ENCODE results near the gene HSPB9. TPM values are rescaled to one million over a fixed set of nuclear protein-coding genes. Genes with fewer than 3 reads are reported as not detected.

Gene HSPB9
- total and polyA plus RNA-seq, 9 of the 15 experiments (the other 6 are each of a cell fraction or from before 2014, with no cell fraction given): 0.04 to 0.16 (median 0.08) TPM; not detected in 3

DNA sequence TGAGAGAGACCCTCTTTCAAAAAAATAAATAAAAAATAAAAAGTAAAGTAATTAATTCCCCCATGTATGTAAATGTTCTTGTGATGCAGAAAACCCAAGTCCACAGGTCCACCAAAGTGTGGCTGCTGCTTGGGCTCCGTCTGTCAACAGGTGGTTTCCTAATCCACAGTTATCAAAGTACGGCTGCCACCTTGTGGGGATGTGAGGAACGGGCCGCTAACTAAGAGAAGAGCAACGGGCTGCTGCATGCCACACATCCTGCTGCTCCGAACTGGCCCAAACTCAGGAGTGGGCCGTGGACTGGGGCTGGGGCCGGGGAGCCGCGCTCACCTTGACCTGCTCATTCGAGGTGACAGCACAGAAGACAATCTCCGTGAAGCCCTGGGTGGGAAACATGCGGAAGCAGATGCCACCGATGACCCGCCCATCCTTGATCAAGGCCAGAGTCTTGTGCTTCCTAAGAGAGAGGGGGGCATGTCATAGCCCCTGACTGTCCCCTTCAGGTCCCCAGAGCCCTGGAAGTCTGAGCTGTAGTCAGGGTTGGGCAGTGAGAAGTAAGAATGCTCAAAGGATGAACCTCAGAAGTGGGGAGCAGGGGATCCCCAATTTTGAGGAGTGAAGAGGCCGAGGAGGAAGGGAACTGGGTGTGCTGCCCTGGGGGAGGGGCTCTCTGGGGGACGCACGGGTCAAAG lies 5.8 kb upstream of the HSPB9 start (continued):
- TF ChIP-seq, protein P1, sequence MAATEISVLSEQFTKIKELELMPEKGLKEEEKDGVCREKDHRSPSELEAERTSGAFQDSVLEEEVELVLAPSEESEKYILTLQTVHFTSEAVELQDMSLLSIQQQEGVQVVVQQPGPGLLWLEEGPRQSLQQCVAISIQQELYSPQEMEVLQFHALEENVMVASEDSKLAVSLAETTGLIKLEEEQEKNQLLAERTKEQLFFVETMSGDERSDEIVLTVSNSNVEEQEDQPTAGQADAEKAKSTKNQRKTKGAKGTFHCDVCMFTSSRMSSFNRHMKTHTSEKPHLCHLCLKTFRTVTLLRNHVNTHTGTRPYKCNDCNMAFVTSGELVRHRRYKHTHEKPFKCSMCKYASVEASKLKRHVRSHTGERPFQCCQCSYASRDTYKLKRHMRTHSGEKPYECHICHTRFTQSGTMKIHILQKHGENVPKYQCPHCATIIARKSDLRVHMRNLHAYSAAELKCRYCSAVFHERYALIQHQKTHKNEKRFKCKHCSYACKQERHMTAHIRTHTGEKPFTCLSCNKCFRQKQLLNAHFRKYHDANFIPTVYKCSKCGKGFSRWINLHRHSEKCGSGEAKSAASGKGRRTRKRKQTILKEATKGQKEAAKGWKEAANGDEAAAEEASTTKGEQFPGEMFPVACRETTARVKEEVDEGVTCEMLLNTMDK (IDR thresholded peaks at IDR 0.05; ENCODE audit: borderline replicate concordance, insufficient read depth, low read depth, low read length, poor library complexity, severe bottlenecking): peak; percentile 53
- no peak for TF ChIP-seq ZNF165 (CRISPR knock-in tag; IDR thresholded peaks at IDR 0.05; ENCODE audit: borderline replicate concordance)
- no peak for TF ChIP-seq RBM39 (optimal IDR thresholded peaks at IDR 0.05; ENCODE audit: low read depth, low read length)
- TF ChIP-seq SETDB1 (IDR thresholded peaks at IDR 0.05; ENCODE audit: low read length): no peak
- TF ChIP-seq EZH2 (IDR thresholded peaks at IDR 0.05; ENCODE audit: borderline replicate concordance, low read depth, low read length): no peak
- TF ChIP-seq, protein P2, sequence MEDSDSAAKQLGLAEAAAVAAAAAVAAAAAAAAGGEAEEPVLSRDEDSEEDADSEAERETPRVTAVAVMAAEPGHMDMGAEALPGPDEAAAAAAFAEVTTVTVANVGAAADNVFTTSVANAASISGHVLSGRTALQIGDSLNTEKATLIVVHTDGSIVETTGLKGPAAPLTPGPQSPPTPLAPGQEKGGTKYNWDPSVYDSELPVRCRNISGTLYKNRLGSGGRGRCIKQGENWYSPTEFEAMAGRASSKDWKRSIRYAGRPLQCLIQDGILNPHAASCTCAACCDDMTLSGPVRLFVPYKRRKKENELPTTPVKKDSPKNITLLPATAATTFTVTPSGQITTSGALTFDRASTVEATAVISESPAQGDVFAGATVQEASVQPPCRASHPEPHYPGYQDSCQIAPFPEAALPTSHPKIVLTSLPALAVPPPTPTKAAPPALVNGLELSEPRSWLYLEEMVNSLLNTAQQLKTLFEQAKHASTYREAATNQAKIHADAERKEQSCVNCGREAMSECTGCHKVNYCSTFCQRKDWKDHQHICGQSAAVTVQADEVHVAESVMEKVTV (CRISPR knock-in tag; IDR thresholded peaks at IDR 0.05): peak; percentile 65
- TF ChIP-seq CBX8 (IDR thresholded peaks at IDR 0.05; ENCODE audit: borderline replicate concordance, extremely low read depth, low read depth, low read length, poor library complexity, severe bottlenecking): no peak
- no peak for TF ChIP-seq JUNB (CRISPR knock-in tag; conservative IDR thresholded peaks at IDR 0.05)
- no peak for TF ChIP-seq NFYB (IDR thresholded peaks at IDR 0.05; ENCODE audit: extremely low read depth, insufficient read length)
- TF ChIP-seq, protein P3, sequence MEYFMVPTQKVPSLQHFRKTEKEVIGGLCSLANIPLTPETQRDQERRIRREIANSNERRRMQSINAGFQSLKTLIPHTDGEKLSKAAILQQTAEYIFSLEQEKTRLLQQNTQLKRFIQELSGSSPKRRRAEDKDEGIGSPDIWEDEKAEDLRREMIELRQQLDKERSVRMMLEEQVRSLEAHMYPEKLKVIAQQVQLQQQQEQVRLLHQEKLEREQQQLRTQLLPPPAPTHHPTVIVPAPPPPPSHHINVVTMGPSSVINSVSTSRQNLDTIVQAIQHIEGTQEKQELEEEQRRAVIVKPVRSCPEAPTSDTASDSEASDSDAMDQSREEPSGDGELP (CRISPR knock-in tag; IDR thresholded peaks at IDR 0.05; ENCODE audit: borderline replicate concordance): peak; percentile 28; the same call in 1 of the 2 replicates
- no peak for TF ChIP-seq ZFX (CRISPR knock-in tag; IDR thresholded peaks at IDR 0.05)
- TF ChIP-seq, protein P4, sequence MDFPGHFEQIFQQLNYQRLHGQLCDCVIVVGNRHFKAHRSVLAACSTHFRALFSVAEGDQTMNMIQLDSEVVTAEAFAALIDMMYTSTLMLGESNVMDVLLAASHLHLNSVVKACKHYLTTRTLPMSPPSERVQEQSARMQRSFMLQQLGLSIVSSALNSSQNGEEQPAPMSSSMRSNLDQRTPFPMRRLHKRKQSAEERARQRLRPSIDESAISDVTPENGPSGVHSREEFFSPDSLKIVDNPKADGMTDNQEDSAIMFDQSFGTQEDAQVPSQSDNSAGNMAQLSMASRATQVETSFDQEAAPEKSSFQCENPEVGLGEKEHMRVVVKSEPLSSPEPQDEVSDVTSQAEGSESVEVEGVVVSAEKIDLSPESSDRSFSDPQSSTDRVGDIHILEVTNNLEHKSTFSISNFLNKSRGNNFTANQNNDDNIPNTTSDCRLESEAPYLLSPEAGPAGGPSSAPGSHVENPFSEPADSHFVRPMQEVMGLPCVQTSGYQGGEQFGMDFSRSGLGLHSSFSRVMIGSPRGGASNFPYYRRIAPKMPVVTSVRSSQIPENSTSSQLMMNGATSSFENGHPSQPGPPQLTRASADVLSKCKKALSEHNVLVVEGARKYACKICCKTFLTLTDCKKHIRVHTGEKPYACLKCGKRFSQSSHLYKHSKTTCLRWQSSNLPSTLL (IDR thresholded peaks at IDR 0.05): no peak
- TF ChIP-seq KLF16 (IDR thresholded peaks at IDR 0.05): no peak
- TF ChIP-seq DIDO1 (tag; IDR thresholded peaks at IDR 0.05; ENCODE audit: low read depth): no peak
- TF ChIP-seq MEF2D (tag; conservative IDR thresholded peaks at IDR 0.05; ENCODE audit: low read depth): no peak
- peak in 1 of 2 experiments; percentile 31; a peak in 1 of 4 replicates for TF ChIP-seq FOXK2 (conservative IDR thresholded peaks at IDR 0.05 in 1 of 2, IDR thresholded peaks at IDR 0.05 in 1 of 2; ENCODE audit: low read depth in 2 of 2)
- TF ChIP-seq PPARD (CRISPR knock-in tag; IDR thresholded peaks at IDR 0.05): no peak
- TF ChIP-seq, protein P5, sequence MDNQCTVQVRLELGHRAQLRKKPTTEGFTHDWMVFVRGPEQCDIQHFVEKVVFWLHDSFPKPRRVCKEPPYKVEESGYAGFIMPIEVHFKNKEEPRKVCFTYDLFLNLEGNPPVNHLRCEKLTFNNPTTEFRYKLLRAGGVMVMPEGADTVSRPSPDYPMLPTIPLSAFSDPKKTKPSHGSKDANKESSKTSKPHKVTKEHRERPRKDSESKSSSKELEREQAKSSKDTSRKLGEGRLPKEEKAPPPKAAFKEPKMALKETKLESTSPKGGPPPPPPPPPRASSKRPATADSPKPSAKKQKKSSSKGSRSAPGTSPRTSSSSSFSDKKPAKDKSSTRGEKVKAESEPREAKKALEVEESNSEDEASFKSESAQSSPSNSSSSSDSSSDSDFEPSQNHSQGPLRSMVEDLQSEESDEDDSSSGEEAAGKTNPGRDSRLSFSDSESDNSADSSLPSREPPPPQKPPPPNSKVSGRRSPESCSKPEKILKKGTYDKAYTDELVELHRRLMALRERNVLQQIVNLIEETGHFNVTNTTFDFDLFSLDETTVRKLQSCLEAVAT (IDR thresholded peaks at IDR 0.05): peak in 1 of 2 experiments; percentile 40; a peak in 1 of 4 replicates
